Smooth muscle cell (in vitro differentiated cells): Measurements from ENCODE around the gene FCER1G. TPM values are rescaled to one million over a fixed set of nuclear protein-coding genes. Genes with fewer than 3 reads are reported as not detected.

ENCODE experiments used
- DNase-seq: peaks from one replicate; lab custom pipeline; 2025; ENCODE audit not compliant: unreplicated experiment; lab: John Stamatoyannopoulos, UW
- H2AFZ ChIP-seq: fragments of 200-600 bp; sonication (generic); 2 replicates; pipeline ENCODE4 v1.6.0; 2016; ENCODE audit warnings: antibody characterized with exemption, low read depth, mild to moderate bottlenecking
- H3F3A ChIP-seq: fragments of 200-600 bp; sonication (generic); 2 replicates; pipeline ENCODE4 v1.6.0; 2017; ENCODE audit warnings: antibody characterized with exemption, low read depth
- H3K27ac ChIP-seq: fragments of 200-600 bp; sonication (generic); 2 replicates; pipeline ENCODE4 v1.5.1; 2016; ENCODE audit warnings: low read depth, mild to moderate bottlenecking
- H3K27me3 ChIP-seq: fragments of 200-600 bp; sonication (generic); 2 replicates; pipeline ENCODE4 v1.6.1; 2016; ENCODE audit warnings: low read depth, mild to moderate bottlenecking
- H3K36me3 ChIP-seq: fragments of 200-600 bp; sonication (generic); 2 replicates; pipeline ENCODE4 v1.5.1; 2016; ENCODE audit warnings: low read depth
- H3K4me1 ChIP-seq: fragments of 200-600 bp; sonication (generic); 2 replicates; pipeline ENCODE4 v1.5.1; 2016; ENCODE audit warnings: low read depth
- H3K4me2 ChIP-seq: fragments of 200-600 bp; sonication (generic); 2 replicates; pipeline ENCODE4 v1.6.0; 2016; ENCODE audit warnings: mild to moderate bottlenecking
- H3K4me3 ChIP-seq: fragments of 200-600 bp; sonication (generic); 2 replicates; pipeline ENCODE4 v1.5.1; 2016; ENCODE audit warnings: mild to moderate bottlenecking
- H3K79me2 ChIP-seq: fragments of 200-600 bp; sonication (generic); 2 replicates; pipeline ENCODE4 v1.6.0; 2016; ENCODE audit warnings: low read depth, mild to moderate bottlenecking
- H3K9ac ChIP-seq: fragments of 200-600 bp; sonication (generic); 2 replicates; pipeline ENCODE4 v1.6.0; 2016; ENCODE audit warnings: low read depth
- H3K9me3 ChIP-seq: fragments of 200-600 bp; sonication (generic); replicated peaks from 2 replicates; pipeline ENCODE4 v1.5.1; 2016; ENCODE audit warnings: low read depth
- H4K20me1 ChIP-seq: fragments of 200-600 bp; sonication (generic); 2 replicates; pipeline ENCODE4 v1.6.0; 2016; ENCODE audit warnings: low read depth
- CTCF ChIP-seq: fragments of 200-600 bp; sonication (generic); IDR thresholded peaks from 2 replicates; pipeline ENCODE4 v1.5.1; 2017; ENCODE audit warnings: borderline replicate concordance, mild to moderate bottlenecking, antibody characterized with exemption; ENCODE audit not compliant: insufficient read depth, poor library complexity, severe bottlenecking
- WGBS: methylation state at CpG from one replicate; pipeline ENCODE4 v1.1.7; 2016; ENCODE audit warnings: low lambda C conversion rate; 5-methylcytosine and 5-hydroxymethylcytosine counted together
- polyA plus RNA-seq: library from polyadenylated mRNA; unstranded; fragments of >200 nt; fragmentation: Nextera tagmentation; extraction: Ambion mirVana; gene quantifications from 2 replicates; pipeline ENCODE4 v1.2.1, GENCODE V29; 2016
- total RNA-seq: library from RNA; depleted of rRNA; stranded (reverse); fragments of >200 nt; gene quantifications from 2 replicates; pipeline ENCODE4 v1.2.3, GENCODE V29; 2014

The FCER1G gene
- total and polyA plus RNA-seq, 2 experiments from 2014 or later, result 0.78 TPM; not detected in 1

- Histone ChIP-seq H3K27ac (no peak overlapping the region), H4K20me1 (no peaks in the 10 kb centered on the region)
- DNase-seq, result no peak
Observed at GRCh38 chr1:161189036-161189435, 26.1 kb upstream of the FCER1G start.

GRCh38 chr1:161190962-161191521 is 24.1 kb upstream of the FCER1G start:
- no peak overlapping the region for H3K4me2 ChIP-seq
- peaks cover 1% of the 10 kb centered on the region for H3K79me2 ChIP-seq
- no peak for DNase-seq
- no peak for TF ChIP-seq CTCF
- peaks cover under 1% of the 10 kb centered on the region for H3K4me1 ChIP-seq
- H2AFZ ChIP-seq, result no peak overlapping the region
- H3K9me3 ChIP-seq, result no peaks in the 10 kb centered on the region
- no peaks in the 10 kb centered on the region for H3F3A ChIP-seq
- no peak overlapping the region for H3K27ac ChIP-seq
- no peak overlapping the region for H3K4me3 ChIP-seq
- no peaks in the 10 kb centered on the region for H4K20me1 ChIP-seq
- no peaks in the 10 kb centered on the region for H3K36me3 ChIP-seq
- 87% methylated on average over 22 of the region's 22 CpGs for WGBS
- H3K9ac ChIP-seq, result no peak overlapping the region
- H3K27me3 ChIP-seq, result no peaks in the 10 kb centered on the region

More at GRCh38 chr1:161189036-161189435, 26.1 kb upstream of the FCER1G start:
- no peak overlapping the region for H3K4me2 ChIP-seq
- no peak for TF ChIP-seq CTCF
- H2AFZ ChIP-seq, result no peak overlapping the region
- no peaks in the 10 kb centered on the region for H3K4me1 ChIP-seq
- H3F3A ChIP-seq, result no peaks in the 10 kb centered on the region
- H3K9me3 ChIP-seq, result no peaks in the 10 kb centered on the region
- no peaks in the 10 kb centered on the region for H3K36me3 ChIP-seq
- no peaks in the 10 kb centered on the region for H3K79me2 ChIP-seq
- H3K27me3 ChIP-seq, result no peaks in the 10 kb centered on the region
- no peak overlapping the region for H3K9ac ChIP-seq
- H3K4me3 ChIP-seq, result no peak overlapping the region
- WGBS, result 96% methylated on average over 5 of the region's 5 CpGs

- Histone ChIP-seq H3F3A (no peaks in the 10 kb centered on the region), H3K4me2 (no peak overlapping the region), H3K27me3 (no peaks in the 10 kb centered on the region), H3K27ac (no peak overlapping the region), H3K9me3 (no peaks in the 10 kb centered on the region), H3K4me1 (peaks cover 10% of the 10 kb centered on the region), H3K9ac (no peak overlapping the region), H3K79me2 (peaks cover 6% of the 10 kb centered on the region), H2AFZ (no peak overlapping the region), H3K4me3 (no peak overlapping the region), H4K20me1 (no peaks in the 10 kb centered on the region), H3K36me3 (no peaks in the 10 kb centered on the region)
- WGBS, result 91% methylated on average over 8 of the region's 8 CpGs
- no peak for DNase-seq
- TF ChIP-seq CTCF, result no peak
Observed at GRCh38 chr1:161191971-161192370, 23.1 kb upstream of the FCER1G start.
